ENCODE measurements around the gene TUFM. TPM values are rescaled to one million over a fixed set of nuclear protein-coding genes. Genes with fewer than 3 reads are reported as not detected.
"Not testable (repeated sequence)": the region's sequence is repeated elsewhere in the genome, so short reads cannot be mapped to it uniquely, and the experiment has no call there.

TUFM gene
- total and polyA plus RNA-seq, 2 of the 8 experiments (the other 6 are each of a cell fraction or from before 2014, with no cell fraction given), result 216 to 249 TPM

DNA sequence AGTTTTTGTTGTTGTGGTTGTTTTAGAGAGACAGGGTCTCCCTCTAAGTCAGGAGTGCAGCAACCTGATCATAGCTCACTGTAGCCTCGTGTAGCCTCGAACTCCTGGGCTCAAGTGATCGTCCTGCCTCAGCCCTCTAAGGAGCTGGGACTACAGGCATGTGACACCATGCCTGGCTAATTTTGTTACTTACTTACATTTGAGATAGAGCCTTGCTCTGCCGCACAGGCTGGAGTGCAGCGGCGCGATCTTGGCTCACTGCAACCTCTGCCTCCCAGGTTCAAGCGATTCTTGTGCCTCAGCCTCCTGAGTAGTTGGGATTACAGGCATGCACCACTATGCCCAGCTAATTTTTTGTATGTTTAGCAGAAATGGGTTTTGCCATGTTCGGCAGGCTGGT is 21.5 kb upstream of the TUFM start:
- not testable (repeated sequence) for H3K9me3 ChIP-seq (ENCODE audit: insufficient read depth in 2 of 2, low read depth in 1 of 2, low read length in 1 of 2); H3K23me2 ChIP-seq (ENCODE audit: low read depth, low read length); H3K27ac ChIP-seq (ENCODE audit: low read depth, low read length); H2BK12ac ChIP-seq (ENCODE audit: low read depth, low read length); H2BK20ac ChIP-seq (ENCODE audit: low read length); H2AFZ ChIP-seq (ENCODE audit: low read length); H2BK5ac ChIP-seq (ENCODE audit: low read depth, low read length); H3K9ac ChIP-seq (replicated peaks in 1 of 4; ENCODE audit: extremely low read depth in 1 of 4, low read depth in 3 of 4, low read length in 3 of 4); H3K56ac ChIP-seq (replicated peaks; ENCODE audit: insufficient read length, low read depth, low read length); H3K18ac ChIP-seq (ENCODE audit: extremely low read depth, low read length); H3K4me3 ChIP-seq (ENCODE audit: extremely low read depth in 1 of 4, insufficient read depth in 2 of 4, low read depth in 3 of 4, low read length in 4 of 4); H4K5ac ChIP-seq (ENCODE audit: insufficient read length, low read depth, low read length); H2AK5ac ChIP-seq (ENCODE audit: low read depth, low read length); H2BK120ac ChIP-seq (replicated peaks; ENCODE audit: low read depth, low read length); FAIRE-seq; H4K8ac ChIP-seq (ENCODE audit: extremely low read depth, insufficient read depth, low read length); H4K91ac ChIP-seq (replicated peaks; ENCODE audit: insufficient read length, low read length); DNase-seq (ENCODE audit: low read depth in 1 of 2, low spot score in 2 of 2); H3K4me1 ChIP-seq (replicated peaks in 1 of 4; ENCODE audit: control insufficient read depth in 3 of 4, insufficient read depth in 4 of 4, low read length in 3 of 4); H2BK15ac ChIP-seq (ENCODE audit: low read length); H3K4me2 ChIP-seq (ENCODE audit: insufficient read depth in 1 of 2, low read depth in 2 of 2, low read length in 2 of 2); H3K4ac ChIP-seq (replicated peaks; ENCODE audit: insufficient read length, low read depth, low read length); H3K14ac ChIP-seq (ENCODE audit: insufficient read length); H3K23ac ChIP-seq (ENCODE audit: insufficient read length); H3K27me3 ChIP-seq (replicated peaks in 1 of 4; ENCODE audit: control insufficient read depth in 3 of 4, extremely low read depth in 1 of 4, insufficient read depth in 3 of 4, low read length in 3 of 4)
- POLR2A ChIA-PET (ENCODE audit: partially characterized antibody), result interaction anchor here (1.7 to 7.5 kb wide), 2 partner anchors 22 to 31 kb away, joined by 4 to 159 read pairs; partner anchors contain the start of gene TUFM
- CTCF ChIA-PET (ENCODE audit: partially characterized antibody), result interaction anchor here (1.3 to 4.1 kb wide), 3 partner anchors 8 to 76 kb away, joined by 3 to 42 read pairs (median 18); partner anchors contain the start of gene ATP2A1
- WGBS, 2 experiments (ENCODE audit: extremely low coverage in 1 of 2, insufficient coverage in 1 of 2, insufficient read length in 1 of 2, insufficient replicate concordance in 2 of 2, low coverage in 1 of 2, low lambda C conversion rate in 2 of 2, missing lambda C conversion rate in 1 of 2), result 94% methylated on average over 9 of the region's 9 CpGs; no CpG with 5 or more reads in 1 of the 2 experiments
- H4K20me1 ChIP-seq (replicated peaks in 1 of 2; ENCODE audit: control insufficient read depth in 1 of 2, insufficient read depth in 2 of 2, low read length in 2 of 2), result peaks cover 2 to 16% of the 10 kb centered on the region in 2 experiments
- peaks cover 18 to 38% (median 28%) of the 10 kb centered on the region in 4 experiments for H3K36me3 ChIP-seq (ENCODE audit: control insufficient read depth in 2 of 4, insufficient read depth in 4 of 4, low read length in 3 of 4)
- peaks cover 3 to 19% of the 10 kb centered on the region in 2 experiments; a peak in 3 of 4 replicates for H3K79me2 ChIP-seq (ENCODE audit: control insufficient read depth in 1 of 2, insufficient read depth in 2 of 2, low read length in 2 of 2)
- peaks cover 18% of the 10 kb centered on the region for H3K79me1 ChIP-seq (ENCODE audit: low read depth, low read length)

All from H1 (cell line).